Measurements from ENCODE around the gene NAV2.

Gene NAV2

GRCh38 chr11:19805376-19805775, 92.7 kb downstream of the NAV2 start:
- DNase-seq (ENCODE audit: low read depth in 4 of 4, low spot score in 1 of 4), result no peak

- DNase-seq (ENCODE audit: low read depth in 4 of 4, low spot score in 1 of 4), result no peak
Measured at GRCh38 chr11:19805827-19806226, 93.2 kb downstream of the NAV2 start.

GRCh38 chr11:19806251-19806650, 93.6 kb downstream of the NAV2 start:
- no peak for DNase-seq (ENCODE audit: low read depth in 4 of 4, low spot score in 1 of 4)

GRCh38 chr11:19808076-19808911, 95.7 kb downstream of the NAV2 start:
- no peak for DNase-seq (ENCODE audit: low read depth in 4 of 4, low spot score in 1 of 4)

- DNase-seq (ENCODE audit: low read depth in 4 of 4, low spot score in 1 of 4), result no peak
Measured at GRCh38 chr11:19810852-19811251, 98.2 kb downstream of the NAV2 start.

- no peak for DNase-seq (ENCODE audit: low read depth in 4 of 4, low spot score in 1 of 4)
Measured at GRCh38 chr11:19811380-19811779, 98.7 kb downstream of the NAV2 start.

GRCh38 chr11:19812096-19812495, 99.5 kb downstream of the NAV2 start:
- DNase-seq (ENCODE audit: low read depth in 4 of 4, low spot score in 1 of 4), result no peak

- no peak for DNase-seq (ENCODE audit: low read depth in 4 of 4, low spot score in 1 of 4)
Measured at GRCh38 chr11:19812710-19813109, 100.1 kb downstream of the NAV2 start.

GRCh38 chr11:19813158-19813879, 100.7 kb downstream of the NAV2 start:
- no peak for DNase-seq (ENCODE audit: low read depth in 4 of 4, low spot score in 1 of 4)

GRCh38 chr11:19814421-19814820, 101.8 kb downstream of the NAV2 start:
- DNase-seq (ENCODE audit: low read depth in 4 of 4, low spot score in 1 of 4), result no peak

GRCh38 chr11:19816040-19816439, 103.4 kb downstream of the NAV2 start:
- DNase-seq (ENCODE audit: low read depth in 4 of 4, low spot score in 1 of 4), result no peak

- DNase-seq (ENCODE audit: low read depth in 4 of 4, low spot score in 1 of 4), result no peak
Measured at GRCh38 chr11:19816817-19817216, 104.2 kb downstream of the NAV2 start.

- no peak for DNase-seq (ENCODE audit: low read depth in 4 of 4, low spot score in 1 of 4)
Measured at GRCh38 chr11:19817265-19817851, 104.7 kb downstream of the NAV2 start.

GRCh38 chr11:19817870-19818269, 105.2 kb downstream of the NAV2 start:
- DNase-seq (ENCODE audit: low read depth in 4 of 4, low spot score in 1 of 4), result no peak

GRCh38 chr11:19818619-19819018, 106.0 kb downstream of the NAV2 start:
- no peak for DNase-seq (ENCODE audit: low read depth in 4 of 4, low spot score in 1 of 4)

- DNase-seq (ENCODE audit: low read depth in 4 of 4, low spot score in 1 of 4), result no peak
Measured at GRCh38 chr11:19819148-19819547, 106.5 kb downstream of the NAV2 start.

- DNase-seq (ENCODE audit: low read depth in 4 of 4, low spot score in 1 of 4), result no peak
Measured at GRCh38 chr11:19820100-19820499, 107.5 kb downstream of the NAV2 start.

GRCh38 chr11:19821412-19821875, 108.8 kb downstream of the NAV2 start:
- no peak for DNase-seq (ENCODE audit: low read depth in 4 of 4, low spot score in 1 of 4)

- DNase-seq (ENCODE audit: low read depth in 4 of 4, low spot score in 1 of 4), result no peak
Measured at GRCh38 chr11:19821993-19822392, 109.4 kb downstream of the NAV2 start.

GRCh38 chr11:19822531-19822930, 109.9 kb downstream of the NAV2 start:
- DNase-seq (ENCODE audit: low read depth in 4 of 4, low spot score in 1 of 4), result no peak

- DNase-seq (ENCODE audit: low read depth in 4 of 4, low spot score in 1 of 4), result no peak
Measured at GRCh38 chr11:19826606-19827005, 114.0 kb downstream of the NAV2 start.

Data from stimulated activated CD4-positive, alpha-beta T cell treated with anti-CD3 and anti-CD28 coated beads, Interleukin-1b, Interleukin-23, amount 100 ng/mL, for 24 hours (primary cell).